ENCODE measurements around the gene UBE2E1.

- TF ChIP-seq CTCF (conservative IDR thresholded peaks at IDR 0.05; ENCODE audit: low read length) (no peak), EZH2phosphoT487 (IDR thresholded peaks at IDR 0.05; ENCODE audit: borderline replicate concordance) (no peak)
Measured at GRCh38 chr3:23809840-23810342, 4.1 kb downstream of the UBE2E1 start.
